ENCODE measurements around the gene BTBD9. TPM values are rescaled to one million over a fixed set of nuclear protein-coding genes. Genes with fewer than 3 reads are reported as not detected.

Gene BTBD9
- total and polyA plus RNA-seq, 2 experiments from 2014 or later = 10.0 to 13.7 TPM

DNA sequence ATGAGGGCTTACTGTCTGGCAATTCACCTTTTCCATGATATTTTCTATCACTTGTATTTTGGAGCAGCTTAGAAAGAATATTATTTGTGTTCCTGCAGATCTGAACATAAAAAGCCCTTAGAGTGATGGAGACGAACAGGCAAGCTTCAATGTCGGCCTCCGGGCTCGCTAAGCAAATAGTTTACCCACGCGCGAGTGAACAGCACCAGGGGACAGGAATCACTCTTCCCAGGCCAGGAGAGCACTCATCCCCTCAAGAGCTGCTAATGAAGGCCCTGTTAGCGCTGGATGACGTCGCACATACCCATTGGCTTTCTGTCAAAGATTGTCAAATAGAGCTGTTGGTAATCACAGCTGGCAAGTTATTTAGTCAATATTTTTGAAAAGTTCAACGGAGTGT lies 424.5 kb downstream of the BTBD9 start:
- H3F3A ChIP-seq (ENCODE audit: insufficient read depth) = no peaks in the 10 kb centered on the region
- no peaks in the 10 kb centered on the region for H3K9me3 ChIP-seq (ENCODE audit: low read depth)
- H4K20me1 ChIP-seq (ENCODE audit: insufficient read depth) = no peaks in the 10 kb centered on the region
- peaks cover 9% of the 10 kb centered on the region for H3K4me1 ChIP-seq (ENCODE audit: insufficient read depth)
- H3K4me2 ChIP-seq (ENCODE audit: unreplicated experiment) = no peak overlapping the region
- no peaks in the 10 kb centered on the region for H3K9me2 ChIP-seq (ENCODE audit: insufficient read depth)
- in situ Hi-C loops (cut with MboI) = no loop called here
- no peak overlapping the region for H2AFZ ChIP-seq
- TF ChIP-seq EZH2phosphoT487 (IDR thresholded peaks at IDR 0.05; ENCODE audit: insufficient read depth, low read depth) (no peak), EZH2 (IDR thresholded peaks at IDR 0.05; ENCODE audit: insufficient read depth, poor library complexity, severe bottlenecking) (no peak)
- H3K4me3 ChIP-seq = no peak overlapping the region
- DNase-seq = peak; percentile 6
- no peaks in the 10 kb centered on the region for H3K27me3 ChIP-seq (replicated peaks; ENCODE audit: insufficient read depth)
- H3K36me3 ChIP-seq (ENCODE audit: low read depth) = no peaks in the 10 kb centered on the region
- 84 to 90% methylated on average over 11 of the region's 11 CpGs for WGBS, 2 experiments (ENCODE audit: low coverage in 1 of 2, low lambda C conversion rate in 2 of 2, missing lambda C conversion rate in 2 of 2)
- H3K79me2 ChIP-seq (ENCODE audit: insufficient read depth) = no peaks in the 10 kb centered on the region
- H3K9ac ChIP-seq = no peak overlapping the region
- no peak overlapping the region for H3K27ac ChIP-seq

DNA sequence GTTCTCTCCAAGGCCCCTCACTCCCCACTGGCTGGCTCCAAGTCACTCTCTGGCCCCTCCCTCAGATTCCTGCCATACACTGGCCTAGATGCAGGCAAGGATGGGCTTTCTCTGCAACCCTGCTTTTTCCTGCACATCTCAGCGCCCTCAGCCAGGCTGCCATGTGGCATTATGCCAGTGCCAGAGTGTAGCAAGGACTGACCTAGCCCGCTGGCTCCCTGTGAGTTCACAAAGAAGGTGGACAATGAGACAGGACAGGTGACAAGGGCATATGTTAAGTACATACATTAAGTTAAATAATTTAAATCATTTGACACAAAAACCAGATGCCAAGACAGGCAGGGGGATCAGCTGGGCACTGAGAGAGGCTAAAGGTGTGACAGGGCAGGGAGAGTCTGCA lies 425.6 kb downstream of the BTBD9 start:
- 91 to 94% methylated on average over 2 of the region's 2 CpGs for WGBS, 2 experiments (ENCODE audit: low coverage in 1 of 2, low lambda C conversion rate in 2 of 2, missing lambda C conversion rate in 2 of 2)
- TF ChIP-seq EZH2phosphoT487 (IDR thresholded peaks at IDR 0.05; ENCODE audit: insufficient read depth, low read depth) (no peak), EZH2 (IDR thresholded peaks at IDR 0.05; ENCODE audit: insufficient read depth, poor library complexity, severe bottlenecking) (no peak)
- in situ Hi-C loops (cut with MboI) = no loop called here
- Histone ChIP-seq H3K9me2 (ENCODE audit: insufficient read depth) (no peaks in the 10 kb centered on the region), H2AFZ (no peak overlapping the region), H3K4me1 (ENCODE audit: insufficient read depth) (peaks cover 9% of the 10 kb centered on the region), H3K36me3 (ENCODE audit: low read depth) (no peaks in the 10 kb centered on the region), H3K9ac (no peak overlapping the region), H3F3A (ENCODE audit: insufficient read depth) (no peaks in the 10 kb centered on the region), H3K4me3 (no peak overlapping the region), H3K27ac (no peak overlapping the region), H3K9me3 (ENCODE audit: low read depth) (no peaks in the 10 kb centered on the region), H3K4me2 (ENCODE audit: unreplicated experiment) (no peak overlapping the region), H4K20me1 (ENCODE audit: insufficient read depth) (no peaks in the 10 kb centered on the region), H3K27me3 (replicated peaks; ENCODE audit: insufficient read depth) (no peaks in the 10 kb centered on the region), H3K79me2 (ENCODE audit: insufficient read depth) (no peaks in the 10 kb centered on the region)
- no peak for DNase-seq

DNA sequence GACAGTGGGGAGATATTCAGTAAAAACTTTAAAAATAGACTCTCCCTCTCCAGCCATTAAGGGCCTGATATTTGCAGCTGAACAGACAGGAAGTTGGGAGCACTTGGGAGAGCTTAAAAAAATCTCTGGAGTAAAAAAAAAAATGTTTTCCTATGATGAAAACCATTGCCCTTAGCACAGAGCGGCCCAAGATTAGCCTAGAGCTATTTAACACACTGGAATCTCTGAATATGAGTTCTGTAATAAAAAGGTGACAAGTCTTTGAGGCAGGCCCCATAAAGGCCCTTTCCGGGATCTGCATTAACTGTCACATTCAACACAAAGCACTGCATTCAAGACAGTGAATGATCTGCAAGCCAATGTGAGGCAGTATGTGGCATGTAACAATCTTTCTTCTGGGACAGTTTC lies 426.5 kb downstream of the BTBD9 start:
- Histone ChIP-seq H3F3A (ENCODE audit: insufficient read depth) (no peaks in the 10 kb centered on the region), H3K36me3 (ENCODE audit: low read depth) (no peaks in the 10 kb centered on the region), H3K9me2 (ENCODE audit: insufficient read depth) (no peaks in the 10 kb centered on the region), H3K27ac (no peak overlapping the region), H3K9ac (no peak overlapping the region), H2AFZ (no peak overlapping the region), H4K20me1 (ENCODE audit: insufficient read depth) (no peaks in the 10 kb centered on the region), H3K4me1 (ENCODE audit: insufficient read depth) (peaks cover 9% of the 10 kb centered on the region), H3K4me2 (ENCODE audit: unreplicated experiment) (no peak overlapping the region), H3K27me3 (replicated peaks; ENCODE audit: insufficient read depth) (no peaks in the 10 kb centered on the region), H3K9me3 (ENCODE audit: low read depth) (no peaks in the 10 kb centered on the region), H3K79me2 (ENCODE audit: insufficient read depth) (no peaks in the 10 kb centered on the region), H3K4me3 (no peak overlapping the region)
- DNase-seq = no peak
- TF ChIP-seq EZH2 (IDR thresholded peaks at IDR 0.05; ENCODE audit: insufficient read depth, poor library complexity, severe bottlenecking) (no peak), EZH2phosphoT487 (IDR thresholded peaks at IDR 0.05; ENCODE audit: insufficient read depth, low read depth) (no peak)
- in situ Hi-C loops (cut with MboI) = no loop called here
- 96 to 98% methylated on average over 2 of the region's 2 CpGs for WGBS, 2 experiments (ENCODE audit: low coverage in 1 of 2, low lambda C conversion rate in 2 of 2, missing lambda C conversion rate in 2 of 2)

DNA sequence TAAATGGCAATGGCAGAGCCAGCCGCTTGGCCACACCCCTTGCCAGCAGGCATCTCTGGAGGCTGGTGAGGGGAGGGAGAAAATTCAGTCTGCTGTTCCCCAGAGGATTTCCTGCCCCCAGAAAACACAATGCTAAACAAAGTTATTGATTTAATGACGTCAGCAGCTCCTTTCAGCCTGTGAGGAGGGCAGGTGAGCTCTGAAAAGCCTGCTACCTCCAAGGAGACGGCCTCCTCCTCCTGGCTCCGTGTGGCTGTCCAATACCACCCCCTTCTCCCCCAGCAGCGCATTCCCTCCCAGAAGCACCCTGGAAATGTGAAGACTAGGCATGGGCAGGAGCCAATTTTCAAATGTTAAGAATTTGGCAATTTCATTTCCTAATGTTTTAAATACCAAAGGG lies 427.1 kb downstream of the BTBD9 start:
- H4K20me1 ChIP-seq (ENCODE audit: insufficient read depth) = no peaks in the 10 kb centered on the region
- H3K36me3 ChIP-seq (ENCODE audit: low read depth) = no peaks in the 10 kb centered on the region
- H3K4me3 ChIP-seq = no peak overlapping the region
- no peak for DNase-seq
- no peak overlapping the region for H3K4me2 ChIP-seq (ENCODE audit: unreplicated experiment)
- H2AFZ ChIP-seq = no peak overlapping the region
- TF ChIP-seq EZH2phosphoT487 (IDR thresholded peaks at IDR 0.05; ENCODE audit: insufficient read depth, low read depth) = no peak
- TF ChIP-seq EZH2 (IDR thresholded peaks at IDR 0.05; ENCODE audit: insufficient read depth, poor library complexity, severe bottlenecking) = no peak
- peaks cover 9% of the 10 kb centered on the region for H3K4me1 ChIP-seq (ENCODE audit: insufficient read depth)
- in situ Hi-C loops (cut with MboI) = no loop called here
- H3K27ac ChIP-seq = no peak overlapping the region
- WGBS, 2 experiments (ENCODE audit: low coverage in 1 of 2, low lambda C conversion rate in 2 of 2, missing lambda C conversion rate in 2 of 2) = 87 to 90% methylated on average over 5 of the region's 5 CpGs
- H3K9me2 ChIP-seq (ENCODE audit: insufficient read depth) = no peaks in the 10 kb centered on the region
- H3K9ac ChIP-seq = no peak overlapping the region
- H3K79me2 ChIP-seq (ENCODE audit: insufficient read depth) = no peaks in the 10 kb centered on the region
- H3K9me3 ChIP-seq (ENCODE audit: low read depth) = no peaks in the 10 kb centered on the region
- no peaks in the 10 kb centered on the region for H3F3A ChIP-seq (ENCODE audit: insufficient read depth)
- no peaks in the 10 kb centered on the region for H3K27me3 ChIP-seq (replicated peaks; ENCODE audit: insufficient read depth)

DNA sequence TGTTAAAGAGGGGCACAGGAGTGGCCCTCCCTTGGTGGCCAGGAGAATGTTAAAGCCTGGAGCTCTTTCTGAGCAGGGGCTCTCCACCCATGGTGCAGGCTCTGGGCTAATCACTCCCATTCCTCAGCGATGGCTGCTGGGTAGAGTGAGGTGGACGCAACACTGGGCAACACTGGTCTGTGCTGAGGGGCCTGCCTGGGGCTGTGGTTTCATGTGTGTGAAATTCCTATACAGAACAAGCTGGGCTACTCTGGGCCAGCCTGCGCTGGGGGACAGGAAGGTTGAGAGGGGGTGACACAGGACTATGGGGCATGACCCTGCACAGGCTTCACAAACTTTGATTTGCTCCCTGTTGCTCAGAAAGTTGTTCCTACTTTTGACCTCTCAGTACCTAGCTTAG lies 427.6 kb downstream of the BTBD9 start:
- no peak overlapping the region for H3K27ac ChIP-seq
- peaks cover 9% of the 10 kb centered on the region for H3K4me1 ChIP-seq (ENCODE audit: insufficient read depth)
- H3F3A ChIP-seq (ENCODE audit: insufficient read depth) = no peaks in the 10 kb centered on the region
- H4K20me1 ChIP-seq (ENCODE audit: insufficient read depth) = no peaks in the 10 kb centered on the region
- 98% methylated on average over 3 of the region's 3 CpGs for WGBS, 2 experiments (ENCODE audit: low coverage in 1 of 2, low lambda C conversion rate in 2 of 2, missing lambda C conversion rate in 2 of 2)
- H3K27me3 ChIP-seq (replicated peaks; ENCODE audit: insufficient read depth) = no peaks in the 10 kb centered on the region
- H3K36me3 ChIP-seq (ENCODE audit: low read depth) = no peaks in the 10 kb centered on the region
- no peaks in the 10 kb centered on the region for H3K9me3 ChIP-seq (ENCODE audit: low read depth)
- DNase-seq = no peak
- TF ChIP-seq EZH2phosphoT487 (IDR thresholded peaks at IDR 0.05; ENCODE audit: insufficient read depth, low read depth) = no peak
- no peak for TF ChIP-seq EZH2 (IDR thresholded peaks at IDR 0.05; ENCODE audit: insufficient read depth, poor library complexity, severe bottlenecking)
- no peak overlapping the region for H2AFZ ChIP-seq
- H3K79me2 ChIP-seq (ENCODE audit: insufficient read depth) = no peaks in the 10 kb centered on the region
- in situ Hi-C loops (cut with MboI) = no loop called here
- H3K4me2 ChIP-seq (ENCODE audit: unreplicated experiment) = no peak overlapping the region
- no peaks in the 10 kb centered on the region for H3K9me2 ChIP-seq (ENCODE audit: insufficient read depth)
- no peak overlapping the region for H3K4me3 ChIP-seq
- H3K9ac ChIP-seq = no peak overlapping the region

Measured in GM23248 (cell line).